ENCODE data around the gene ROR1.
"Not testable (repeated sequence)": the region's sequence is repeated elsewhere in the genome, so short reads cannot be mapped to it uniquely, and the experiment has no call there.

ROR1 gene

DNA sequence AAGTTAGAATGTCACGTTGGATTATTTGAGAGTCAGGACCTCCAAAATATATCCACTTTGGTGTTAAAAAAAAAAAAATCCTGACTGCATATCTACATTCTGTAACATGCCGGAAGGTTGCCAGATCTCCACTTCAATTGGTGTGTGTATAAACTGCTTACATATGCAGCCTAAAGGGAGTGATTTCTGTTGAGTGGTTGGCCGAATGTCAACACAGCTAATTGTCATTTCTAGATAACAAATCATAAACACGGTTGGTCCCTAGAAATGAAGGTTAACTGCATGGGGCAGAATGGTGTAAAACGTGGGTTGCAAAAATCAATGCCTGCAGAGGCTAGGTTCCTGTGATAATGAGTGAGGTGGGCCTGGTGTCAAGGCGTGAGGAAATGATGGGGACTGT lies 15.0 kb upstream of the ROR1 start:
- peak; percentile 10 for DNase-seq (ENCODE audit: low spot score)

DNA sequence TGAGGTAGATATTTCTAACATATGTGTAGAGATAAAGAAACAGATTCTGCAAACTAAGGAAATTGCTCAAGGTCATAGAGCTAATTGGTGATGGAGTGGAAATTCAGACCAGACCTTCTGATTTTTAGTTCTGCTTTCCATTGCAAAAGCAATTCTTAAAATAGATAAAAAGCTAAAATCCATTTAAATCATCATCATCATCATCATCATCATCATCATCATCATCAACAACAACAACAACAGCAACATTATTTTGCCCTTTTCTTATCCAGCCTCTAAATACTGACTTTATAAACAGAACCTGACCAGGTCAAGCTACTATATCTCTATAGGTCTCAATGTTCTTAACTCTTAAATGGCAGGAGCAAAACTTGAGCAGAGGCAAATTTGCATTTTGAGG lies 14.0 kb upstream of the ROR1 start:
- DNase-seq (ENCODE audit: low spot score): no peak

DNA sequence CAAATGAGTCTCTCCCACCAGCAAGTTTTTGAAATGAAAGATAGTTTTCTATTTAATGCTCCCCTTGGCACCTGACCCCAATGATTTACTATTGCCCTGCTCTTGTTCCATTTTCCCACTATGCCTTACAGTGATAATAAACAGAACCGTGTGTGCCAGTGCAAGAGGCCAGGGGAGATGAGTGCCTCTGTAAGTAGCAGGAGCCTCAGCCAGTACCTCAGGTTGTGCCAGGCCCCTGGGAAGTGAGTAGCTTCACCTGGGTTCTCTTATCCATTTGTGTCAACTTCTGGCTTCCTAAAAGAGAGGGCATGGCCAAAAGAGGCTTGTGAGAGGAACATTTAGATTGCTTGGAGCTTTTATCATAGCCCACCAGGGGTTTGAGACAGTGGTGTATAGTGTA lies 3.4 kb upstream of the ROR1 start:
- DNase-seq (ENCODE audit: low spot score): no peak

DNA sequence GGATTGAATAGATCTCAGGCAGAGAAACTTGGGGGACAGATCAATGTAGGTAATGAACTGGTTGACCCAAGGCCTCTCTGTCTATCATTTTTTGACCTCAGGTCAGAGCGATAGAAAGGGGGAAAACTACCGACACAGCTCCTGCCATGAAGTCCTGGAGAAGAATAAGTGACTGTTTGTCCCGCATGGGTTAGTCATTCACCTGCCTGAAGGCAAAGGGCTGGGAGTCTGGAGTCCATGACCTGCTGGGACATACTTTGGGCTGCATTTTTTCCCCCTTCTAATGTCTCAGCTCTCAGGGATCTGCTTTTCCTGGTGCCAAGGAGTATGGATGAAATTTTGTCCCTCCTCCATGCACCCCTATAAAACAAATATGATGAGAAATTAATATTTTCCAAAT lies 1.6 kb upstream of the ROR1 start:
- no peak for DNase-seq (ENCODE audit: low spot score)

DNA sequence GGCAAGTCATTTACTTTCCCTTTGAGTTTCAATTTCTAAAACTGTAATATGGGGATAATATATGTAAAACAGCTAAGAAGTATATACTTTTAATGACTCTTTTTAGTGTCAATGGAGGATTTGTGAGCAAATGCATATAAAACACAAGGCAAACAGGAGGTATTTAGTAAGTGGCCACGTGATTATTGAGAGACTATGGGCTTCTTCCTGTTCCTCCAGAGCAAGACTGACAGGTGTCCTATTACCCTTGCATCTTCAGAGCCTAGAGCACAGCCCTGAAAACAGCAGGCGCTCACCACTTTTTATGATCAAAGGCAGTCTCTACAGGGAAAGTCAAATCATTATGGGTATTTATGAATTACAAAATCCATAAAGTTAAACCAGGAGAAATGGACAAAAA lies 941 bp upstream of the ROR1 start:
- no peak for DNase-seq (ENCODE audit: low spot score)

DNA sequence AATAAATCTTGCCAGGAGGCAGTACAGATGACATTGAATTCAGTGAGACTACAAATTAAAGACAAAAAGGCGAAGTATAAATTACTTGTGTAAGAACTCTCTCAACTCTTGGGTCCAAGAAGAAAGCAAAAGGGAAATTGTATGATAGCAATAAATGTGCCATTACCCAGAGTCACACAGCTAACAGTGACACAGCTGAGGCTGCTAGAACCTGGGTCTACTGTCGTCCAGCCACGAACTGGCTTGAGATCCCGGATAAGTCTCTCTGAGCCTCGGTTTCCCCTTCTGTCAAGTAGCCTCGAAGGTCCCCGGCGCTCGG lies 362 bp upstream of the ROR1 start:
- no peak for DNase-seq (ENCODE audit: low spot score)

DNA sequence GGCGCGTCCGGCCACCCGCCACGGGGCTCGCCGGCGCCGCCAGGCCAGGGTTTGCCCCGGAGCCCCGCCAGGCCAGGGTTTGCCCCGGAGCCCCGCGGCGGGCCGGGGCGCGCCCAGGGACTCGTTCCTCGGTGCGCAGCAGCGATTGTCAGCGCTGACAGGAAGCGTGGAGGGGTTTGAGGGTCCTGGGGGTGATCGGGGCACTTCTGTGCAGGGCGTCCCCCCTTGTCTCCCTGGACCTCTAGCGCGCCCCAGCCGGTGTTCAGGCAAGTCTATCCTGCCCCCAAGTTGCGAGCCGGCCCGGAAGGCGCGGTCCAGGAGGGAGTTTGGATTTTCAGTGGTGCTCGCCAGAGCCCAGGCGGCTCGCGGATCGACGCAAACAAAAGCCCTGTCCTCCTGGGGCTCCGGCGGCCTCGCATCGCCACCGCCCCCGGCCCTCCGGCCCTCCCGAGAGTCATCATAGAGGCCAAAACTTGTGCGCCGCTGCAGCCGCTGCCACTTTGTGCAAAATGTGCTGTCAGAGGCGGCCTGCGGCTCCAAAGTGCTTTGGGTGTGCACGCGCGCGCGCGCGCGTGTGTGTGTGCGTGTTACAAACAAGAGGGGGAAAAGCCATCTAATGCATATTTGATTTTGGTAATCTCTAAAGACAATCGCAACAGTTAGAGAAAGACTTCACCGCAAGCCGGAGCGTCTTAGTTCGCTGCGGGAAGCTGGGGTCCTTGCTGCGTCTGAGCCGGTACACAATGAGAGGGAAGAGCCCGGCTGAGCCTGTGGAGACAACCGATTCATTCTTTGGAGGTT lies 1.0 kb downstream of the ROR1 start:
- peak; percentile 22 for DNase-seq (ENCODE audit: low spot score)

DNA sequence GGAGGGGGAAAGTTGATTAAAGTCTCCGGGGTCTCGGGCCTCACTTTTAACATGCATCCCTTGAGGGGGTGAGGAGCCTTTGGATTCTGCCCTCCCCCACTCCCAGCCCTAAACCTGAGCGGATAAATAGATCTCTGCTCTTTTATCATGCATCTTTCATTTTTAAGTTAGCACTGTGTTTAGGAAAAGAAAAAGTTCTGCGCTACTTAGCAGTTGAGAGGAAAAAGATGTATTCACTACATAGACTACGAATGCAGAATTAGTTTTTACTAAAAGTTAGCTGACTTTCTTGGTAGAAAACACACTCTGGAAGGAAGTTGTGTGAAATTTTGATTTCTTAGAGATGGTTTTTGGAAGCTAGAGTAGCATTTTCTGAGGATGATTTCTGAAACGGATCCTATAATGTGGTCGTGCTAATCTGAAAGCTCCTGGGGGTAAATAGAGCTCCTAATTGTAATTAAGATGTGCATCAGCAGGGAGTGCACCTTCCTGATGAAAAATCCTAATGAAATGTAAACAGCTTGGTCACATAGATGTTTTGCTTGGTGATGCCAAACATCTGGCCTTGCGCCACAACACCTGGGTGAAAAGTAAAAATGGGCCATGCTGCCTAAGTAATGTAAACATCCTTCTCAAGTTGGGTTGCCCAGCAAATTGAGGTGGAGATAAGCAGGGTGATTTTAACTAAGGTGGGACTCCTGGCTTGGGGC lies 1.8 kb downstream of the ROR1 start:
- no peak for DNase-seq (ENCODE audit: low spot score)

DNA sequence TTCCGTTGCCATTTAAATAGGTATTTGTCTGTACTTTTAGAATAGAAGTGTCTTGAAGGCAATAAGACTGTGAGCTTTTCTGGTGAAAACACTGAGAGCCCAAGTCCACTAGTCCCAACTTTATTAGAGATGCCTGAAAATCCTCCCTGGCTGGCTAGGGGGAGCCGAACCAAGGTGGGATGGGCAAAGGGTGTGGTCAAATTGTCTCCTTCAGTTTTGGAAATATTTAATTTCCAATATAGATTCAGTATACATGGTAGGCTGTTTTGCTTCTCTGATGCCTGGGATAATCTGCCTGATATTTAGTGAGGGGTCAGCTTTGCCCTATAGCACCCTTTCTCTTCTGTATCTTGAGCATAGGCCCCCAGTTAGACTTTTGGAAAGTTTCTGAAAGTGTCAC lies 3.5 kb downstream of the ROR1 start:
- no peak for DNase-seq (ENCODE audit: low spot score)

DNA sequence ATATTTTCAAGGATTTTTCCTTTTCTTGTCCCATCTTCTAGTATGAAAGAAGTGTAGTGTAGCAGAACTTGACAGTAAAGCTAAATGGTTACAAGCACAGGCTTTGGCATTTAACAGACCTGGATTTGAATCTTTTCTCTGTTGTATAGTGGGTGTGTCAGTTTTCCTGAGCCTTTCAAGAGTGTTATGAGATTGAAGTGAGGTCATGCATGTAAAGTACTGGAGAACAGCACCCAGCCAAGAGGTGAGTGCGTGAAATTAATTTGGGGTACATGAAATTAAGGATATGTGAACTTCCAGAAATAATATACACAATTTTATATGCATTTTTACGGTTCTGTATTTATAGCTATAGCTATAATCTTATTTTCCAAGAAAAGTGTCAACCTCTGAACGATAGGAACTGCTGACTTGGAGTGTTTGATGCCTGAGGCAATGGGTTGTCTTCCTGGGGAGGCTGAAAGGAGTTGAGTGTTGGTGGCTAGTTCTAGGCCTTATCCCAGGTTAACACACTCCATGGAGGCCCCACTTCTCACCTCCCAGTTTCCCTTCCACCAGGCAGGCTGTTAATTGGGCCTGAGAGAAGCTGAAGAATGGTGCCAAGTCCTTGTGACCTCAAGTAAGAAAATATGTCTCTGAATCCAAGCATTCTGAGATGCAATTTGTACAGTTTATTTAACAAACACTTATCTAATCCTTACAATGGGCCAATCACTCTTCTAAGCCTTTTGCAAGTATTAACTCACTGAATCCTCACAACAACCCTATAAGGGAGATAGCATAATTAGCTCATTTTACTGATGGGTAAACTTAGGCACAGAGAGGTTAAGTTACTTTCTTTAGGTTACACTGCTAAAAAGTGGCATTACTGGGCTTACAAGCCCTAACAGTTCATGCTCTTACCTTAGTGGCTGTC lies 4.4 kb downstream of the ROR1 start:
- DNase-seq (ENCODE audit: low spot score): no peak

DNA sequence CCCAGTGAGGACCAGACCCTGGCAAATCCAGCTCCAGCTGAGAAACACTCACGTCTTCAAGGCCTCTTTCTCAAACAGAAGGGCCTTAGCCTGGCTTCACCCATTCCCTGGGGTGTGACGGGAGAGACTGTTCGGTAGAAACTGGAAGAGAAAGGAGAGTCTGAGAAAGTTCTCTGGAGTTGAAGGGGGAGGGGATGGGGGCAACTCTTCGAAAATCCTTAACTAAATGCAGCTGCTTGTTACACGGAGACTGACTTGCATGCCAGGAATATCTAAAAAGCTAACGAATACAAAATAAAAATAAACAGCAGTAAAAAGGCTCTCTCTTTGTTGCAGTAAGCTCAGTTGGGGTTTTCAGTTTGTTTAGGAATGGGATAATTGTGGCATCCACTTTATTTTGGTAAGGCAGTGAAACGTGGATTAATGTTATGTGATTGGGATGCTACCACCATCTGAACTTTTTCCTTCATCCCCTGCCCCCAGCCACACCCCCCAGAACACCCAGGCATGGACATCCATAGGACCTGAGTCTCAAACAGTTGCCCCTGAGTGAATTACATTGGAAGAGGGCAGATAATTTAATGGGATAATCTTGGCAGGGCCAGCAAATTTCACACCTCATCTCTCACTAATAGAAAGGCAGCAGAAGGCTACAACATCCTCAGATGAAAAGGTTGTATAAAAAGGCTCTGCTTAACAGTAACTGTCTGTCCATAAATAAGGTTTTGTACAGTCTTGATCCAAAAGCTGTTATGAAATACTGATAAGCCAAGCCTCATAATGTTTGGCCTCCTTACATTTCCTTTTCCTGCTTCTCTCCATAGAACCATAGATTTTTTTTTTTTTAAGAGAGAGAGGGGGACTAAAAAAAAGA lies 5.8 kb downstream of the ROR1 start:
- DNase-seq (ENCODE audit: low spot score): no peak

DNA sequence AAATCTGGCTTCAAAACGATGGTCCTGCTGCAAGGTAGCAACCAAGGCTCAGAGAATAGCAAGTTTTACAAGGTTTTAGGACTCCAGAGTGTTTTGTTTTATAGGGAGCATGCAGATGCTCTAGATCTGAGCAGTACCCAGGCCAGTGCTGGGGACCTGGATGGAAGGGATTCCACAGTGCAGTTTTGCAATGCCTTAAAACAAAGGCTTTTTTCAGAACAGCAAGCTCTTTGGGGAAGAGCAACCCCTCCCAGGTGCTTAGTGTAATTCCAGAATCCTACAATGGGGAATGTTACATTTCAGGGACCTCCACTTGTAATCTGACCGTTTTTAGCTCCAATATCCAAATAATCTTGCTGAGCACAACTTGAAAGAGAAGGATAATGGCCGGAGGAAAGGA lies 6.7 kb downstream of the ROR1 start:
- no peak for DNase-seq (ENCODE audit: low spot score)

DNA sequence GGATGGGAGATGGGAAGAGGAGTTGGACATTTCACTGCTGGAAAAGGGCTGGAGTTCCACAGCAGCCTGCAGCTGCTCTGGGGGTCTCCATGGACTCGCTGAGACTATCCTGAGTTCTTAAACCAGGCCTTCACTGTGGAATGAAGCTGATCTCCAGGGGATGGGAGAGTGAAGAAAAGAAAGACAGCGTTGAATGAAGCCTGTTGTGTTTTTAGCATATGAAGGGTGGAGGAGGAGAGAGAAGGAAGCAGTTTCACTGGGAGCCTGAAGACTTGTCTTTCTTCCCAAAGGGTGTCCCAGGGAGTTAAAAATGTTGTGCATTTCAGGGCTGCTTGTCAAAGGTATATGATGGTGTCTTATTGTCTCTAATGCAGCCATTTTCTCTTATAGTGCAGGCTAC lies 9.2 kb downstream of the ROR1 start:
- no peak for DNase-seq (ENCODE audit: low spot score)

DNA sequence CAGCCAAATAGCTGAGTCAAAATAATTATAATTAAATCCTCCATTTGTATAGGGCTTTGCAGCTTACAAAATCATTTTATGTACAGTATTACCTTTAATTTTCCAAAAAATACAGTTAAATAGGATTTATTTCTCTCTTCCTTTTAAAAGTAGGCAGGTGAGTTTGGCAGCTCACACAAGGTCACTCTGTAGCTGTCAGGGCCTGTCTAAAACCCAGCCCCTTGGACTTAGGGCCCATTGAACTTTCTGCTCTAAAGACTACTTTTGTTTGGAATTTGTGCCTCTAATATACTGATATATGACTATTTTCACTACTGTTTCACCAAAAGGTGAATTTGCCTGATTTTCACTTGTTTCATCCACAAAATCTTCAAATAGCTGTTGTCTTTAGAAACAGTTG lies 10.3 kb downstream of the ROR1 start:
- DNase-seq (ENCODE audit: low spot score): no peak

DNA sequence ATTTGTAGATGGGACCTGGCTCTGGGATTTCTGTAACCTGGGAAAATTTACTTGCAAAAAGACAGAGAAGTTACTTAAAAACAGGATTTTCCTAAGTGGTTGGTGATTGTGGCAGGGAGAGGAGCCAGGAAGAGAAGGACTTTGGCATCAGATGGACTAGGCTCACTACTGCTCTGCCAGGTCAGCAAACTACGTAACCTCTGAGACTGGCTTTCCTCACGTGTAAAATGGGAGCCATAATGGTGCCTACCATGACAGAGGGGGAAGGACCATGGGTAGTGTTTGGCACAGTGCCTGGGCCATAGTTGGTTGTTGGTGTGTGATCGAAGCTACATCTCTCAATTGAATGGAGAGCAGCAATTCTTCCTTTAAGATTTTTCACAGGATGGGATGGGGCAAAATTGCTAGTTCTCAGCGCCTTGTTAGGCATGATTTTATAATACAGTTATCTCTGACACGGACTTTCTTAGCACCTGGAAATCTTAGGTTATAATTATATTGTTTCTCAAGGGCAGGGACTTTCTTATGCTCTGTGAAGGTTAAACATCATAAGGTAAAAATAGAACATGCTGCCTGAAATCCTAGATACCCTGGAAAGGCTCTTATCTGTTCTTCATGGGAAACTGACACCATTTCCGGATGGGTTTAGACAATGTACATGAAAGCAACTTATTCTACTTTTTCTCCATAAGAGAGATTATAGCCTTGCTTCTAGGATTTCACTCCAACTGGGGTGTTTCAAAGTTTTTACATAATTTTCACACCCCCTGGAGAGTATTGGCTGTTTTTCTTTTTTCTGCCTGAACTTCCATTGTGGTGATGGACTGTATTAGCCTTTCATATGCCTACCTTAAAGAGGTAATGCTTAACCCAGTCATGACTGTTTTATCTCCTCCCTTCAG lies 10.9 kb downstream of the ROR1 start:
- no peak for DNase-seq (ENCODE audit: low spot score)

DNA sequence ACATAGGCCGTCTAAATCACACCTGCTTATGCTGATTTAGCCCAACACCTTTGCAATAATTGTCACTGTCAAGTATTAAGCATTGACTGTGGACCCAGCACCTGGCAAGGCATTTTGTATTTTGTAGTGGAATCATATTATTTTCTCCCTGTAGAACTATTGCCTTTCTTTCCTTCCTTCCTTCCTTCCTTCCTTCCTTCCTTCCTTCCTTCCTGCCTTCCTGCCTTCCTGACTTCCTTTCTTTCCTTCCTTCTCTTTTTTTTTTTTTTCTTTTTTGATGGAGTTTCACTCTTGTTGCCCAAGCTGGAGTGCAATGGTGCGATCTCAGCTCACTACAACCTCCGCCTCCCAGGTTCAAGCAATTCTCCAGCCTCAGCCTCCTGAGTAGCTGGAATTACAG lies 13.5 kb downstream of the ROR1 start:
- not testable (repeated sequence) for DNase-seq (ENCODE audit: low spot score)

DNA sequence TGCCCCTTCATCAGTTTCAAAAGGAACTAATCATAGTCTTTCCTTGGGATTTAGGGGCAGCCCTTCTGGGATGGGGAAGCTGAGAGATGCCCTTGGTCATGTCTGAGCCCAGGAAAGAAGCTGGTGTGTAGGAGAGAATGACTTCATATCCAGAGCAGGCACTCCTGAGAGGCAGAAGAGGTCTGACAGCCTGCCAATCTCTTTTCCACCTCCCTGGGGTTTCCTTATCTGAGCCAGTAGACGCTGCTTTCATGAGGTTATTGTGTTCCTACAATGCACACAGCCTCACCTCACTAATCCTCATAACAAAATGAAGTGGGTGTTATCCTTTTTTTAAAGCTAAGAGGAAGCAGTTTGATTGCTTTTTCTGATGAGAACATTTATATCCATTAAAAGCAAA lies 14.1 kb downstream of the ROR1 start:
- DNase-seq (ENCODE audit: low spot score): no peak

DNA sequence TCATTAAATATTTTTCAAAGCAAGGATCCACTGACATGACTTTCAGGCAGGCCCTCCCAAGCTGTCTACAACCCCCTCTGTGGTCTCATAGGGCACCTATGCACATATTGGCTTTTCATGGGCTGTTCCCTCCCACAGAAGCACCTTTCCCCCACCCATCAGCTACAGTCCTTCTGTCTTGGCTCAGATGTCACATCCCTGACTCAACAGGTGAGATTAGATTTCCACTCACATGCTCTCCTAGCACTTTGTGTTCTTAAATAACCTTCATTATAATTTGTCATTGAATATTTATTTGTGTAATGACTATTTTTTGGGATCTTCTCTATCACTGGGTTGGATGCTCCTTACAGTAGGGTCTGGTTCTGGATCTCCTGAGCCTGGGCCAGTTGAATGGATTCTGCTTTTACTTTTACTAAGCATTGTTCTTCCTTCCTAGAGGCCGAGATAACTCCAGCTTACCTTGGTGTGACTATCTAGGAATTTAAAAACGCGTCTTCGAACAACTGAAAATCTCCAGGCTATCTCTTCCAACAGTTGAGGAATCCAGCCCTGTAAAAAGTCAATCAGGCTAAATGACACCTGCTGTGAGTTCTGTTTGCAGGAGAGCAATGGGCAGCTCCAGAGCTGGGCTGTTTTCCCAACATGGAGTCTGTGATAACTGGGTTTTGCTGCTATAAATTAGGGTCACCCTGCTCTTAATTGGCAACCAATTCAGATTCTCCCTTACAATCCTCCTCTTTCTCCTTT lies 16.2 kb downstream of the ROR1 start:
- no peak for DNase-seq (ENCODE audit: low spot score)

DNA sequence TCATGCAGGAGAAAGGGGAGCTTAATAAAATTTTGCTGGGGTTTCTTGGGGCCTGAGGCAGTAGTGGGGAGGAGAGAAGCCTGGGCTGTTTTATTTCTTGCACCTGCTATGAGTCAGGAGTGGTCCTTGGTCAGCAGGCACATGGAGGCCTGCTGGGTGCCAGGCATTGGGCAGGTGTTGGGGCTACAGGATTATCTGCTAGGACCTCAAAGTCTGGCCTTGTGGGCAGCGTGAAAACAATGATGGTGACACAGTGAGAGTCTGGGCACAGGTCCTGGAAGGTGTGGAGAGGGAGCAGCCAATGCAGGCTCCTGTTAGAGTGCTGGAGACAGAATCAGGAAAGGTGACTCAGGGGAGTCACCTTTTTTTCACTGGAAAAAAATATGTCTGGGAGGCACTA lies 17.2 kb downstream of the ROR1 start:
- DNase-seq (ENCODE audit: low spot score): no peak

DNA sequence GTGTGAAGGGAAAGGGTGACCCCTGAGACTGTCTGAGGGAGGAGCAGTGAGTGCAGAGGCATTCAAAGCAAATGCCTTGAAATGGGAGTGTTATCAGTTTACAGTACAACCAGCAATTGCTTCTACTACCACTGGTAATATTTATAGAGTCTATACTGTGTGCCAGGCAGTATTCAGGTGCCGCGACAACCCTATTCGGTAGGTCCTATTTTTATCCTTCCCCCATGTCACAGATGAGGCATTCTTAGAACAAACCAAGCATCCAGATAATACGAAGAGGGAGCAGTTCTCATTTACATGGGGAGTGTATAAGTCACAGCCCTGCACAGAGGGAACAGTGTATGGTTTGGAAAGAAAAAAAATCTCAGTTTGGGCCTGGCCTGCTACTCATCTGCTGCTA lies 18.3 kb downstream of the ROR1 start:
- DNase-seq (ENCODE audit: low spot score): no peak
